ENCODE results near the gene KDM4B.
A peak's percentile ranks its signal among the peaks of the same experiment; 100 is the strongest.

The KDM4B gene

GRCh38 chr19:5125376-5125775 lies 156.5 kb downstream of the KDM4B start:
- no peak for DNase-seq (ENCODE audit: low read depth)
- no peak overlapping the region for H3K4me3 ChIP-seq (ENCODE audit: low read depth, low read length)

- no peak overlapping the region for H3K4me3 ChIP-seq (ENCODE audit: low read depth, low read length)
- no peak for DNase-seq (ENCODE audit: low read depth)
Observed at GRCh38 chr19:5125797-5126497, 157.0 kb downstream of the KDM4B start.

- no peak overlapping the region for H3K4me3 ChIP-seq (ENCODE audit: low read depth, low read length)
- DNase-seq (ENCODE audit: low read depth) = no peak
Observed at GRCh38 chr19:5126498-5127223, 157.7 kb downstream of the KDM4B start.

DNA sequence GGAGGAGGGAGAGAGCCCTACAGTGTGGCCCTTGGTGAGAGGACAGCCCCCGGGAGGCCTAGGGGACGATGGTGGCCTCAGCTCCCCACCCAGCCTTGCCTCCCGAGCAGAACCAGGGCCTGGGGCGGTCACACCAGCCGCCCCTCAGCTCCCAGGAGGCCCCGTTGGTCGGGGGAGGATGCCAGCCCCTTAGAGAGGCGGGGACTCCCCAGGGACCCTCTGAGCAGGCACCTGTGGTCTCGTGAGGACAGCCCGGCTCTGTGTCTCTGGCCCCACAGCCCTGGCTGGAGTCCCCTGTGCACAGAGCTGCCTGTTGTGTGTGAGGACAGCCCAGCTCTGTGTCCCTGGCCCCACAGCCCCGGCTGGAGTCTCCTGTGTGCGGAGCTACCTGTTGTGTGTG lies 158.8 kb downstream of the KDM4B start:
- DNase-seq (ENCODE audit: low read depth) = no peak
- no peak overlapping the region for H3K4me3 ChIP-seq (ENCODE audit: low read depth, low read length)

DNA sequence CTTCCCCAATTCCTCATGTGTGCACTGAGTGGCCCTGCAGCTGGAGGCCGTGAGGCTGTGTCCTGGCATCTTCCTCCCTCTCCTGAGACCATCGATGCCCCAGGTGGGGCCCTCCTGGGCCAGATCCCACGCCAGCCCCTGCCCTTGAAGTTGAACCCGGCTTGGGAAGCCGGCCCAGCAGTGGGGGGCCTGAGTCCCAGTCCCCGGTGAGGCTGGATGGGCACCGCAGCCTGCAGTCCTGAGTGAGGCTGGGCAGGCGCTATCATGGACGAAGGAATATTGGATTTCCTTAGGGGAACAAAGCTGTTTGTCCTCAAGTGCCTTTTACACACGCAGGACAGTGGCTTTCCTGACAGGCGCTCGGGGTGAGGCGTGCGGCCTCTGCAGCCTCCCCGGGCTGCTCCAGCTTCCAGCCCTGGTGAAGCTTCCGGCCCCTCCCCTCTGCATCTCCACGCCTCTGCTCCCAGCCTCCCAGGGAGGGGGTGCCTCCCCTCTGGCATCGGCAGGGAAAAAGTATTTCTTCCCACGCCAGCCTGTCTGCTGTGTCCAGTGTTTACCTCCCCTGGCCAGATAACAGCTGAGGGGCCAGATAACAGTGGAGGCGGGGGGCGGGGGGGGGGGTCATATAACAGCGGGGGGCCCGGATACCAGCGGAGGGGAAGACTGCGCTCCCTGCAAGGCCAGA lies 159.5 kb downstream of the KDM4B start:
- no peak overlapping the region for H3K4me3 ChIP-seq (ENCODE audit: low read depth, low read length)
- peak; percentile 20 for DNase-seq (ENCODE audit: low read depth)

DNA sequence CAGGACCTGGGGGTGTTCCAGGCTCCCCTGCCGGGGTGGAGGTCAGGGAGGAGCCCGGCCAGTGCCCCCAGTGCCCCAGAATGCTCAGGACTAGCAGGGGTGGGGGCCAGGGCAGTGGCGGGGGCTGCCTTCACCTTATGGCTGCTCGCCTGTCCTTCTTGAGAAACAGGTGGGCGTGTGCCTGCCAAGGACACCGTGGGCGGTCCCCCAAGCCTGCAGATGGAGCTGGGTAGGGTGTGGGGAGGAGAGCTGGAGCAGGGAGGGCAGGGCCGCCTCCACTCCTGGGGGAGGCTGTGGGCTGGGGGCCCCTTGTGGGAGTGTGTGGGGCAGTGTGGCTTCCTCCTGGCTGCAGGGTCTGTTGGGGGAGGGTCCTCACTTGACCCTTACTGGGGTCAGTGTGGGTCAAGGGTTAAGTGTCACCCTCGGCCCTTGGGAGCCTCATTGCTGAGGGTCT lies 160.1 kb downstream of the KDM4B start:
- no peak overlapping the region for H3K4me3 ChIP-seq (ENCODE audit: low read depth, low read length)
- no peak for DNase-seq (ENCODE audit: low read depth)

GRCh38 chr19:5129691-5130090 lies 160.8 kb downstream of the KDM4B start:
- DNase-seq (ENCODE audit: low read depth) = no peak
- H3K4me3 ChIP-seq (ENCODE audit: low read depth, low read length) = no peak overlapping the region

DNA sequence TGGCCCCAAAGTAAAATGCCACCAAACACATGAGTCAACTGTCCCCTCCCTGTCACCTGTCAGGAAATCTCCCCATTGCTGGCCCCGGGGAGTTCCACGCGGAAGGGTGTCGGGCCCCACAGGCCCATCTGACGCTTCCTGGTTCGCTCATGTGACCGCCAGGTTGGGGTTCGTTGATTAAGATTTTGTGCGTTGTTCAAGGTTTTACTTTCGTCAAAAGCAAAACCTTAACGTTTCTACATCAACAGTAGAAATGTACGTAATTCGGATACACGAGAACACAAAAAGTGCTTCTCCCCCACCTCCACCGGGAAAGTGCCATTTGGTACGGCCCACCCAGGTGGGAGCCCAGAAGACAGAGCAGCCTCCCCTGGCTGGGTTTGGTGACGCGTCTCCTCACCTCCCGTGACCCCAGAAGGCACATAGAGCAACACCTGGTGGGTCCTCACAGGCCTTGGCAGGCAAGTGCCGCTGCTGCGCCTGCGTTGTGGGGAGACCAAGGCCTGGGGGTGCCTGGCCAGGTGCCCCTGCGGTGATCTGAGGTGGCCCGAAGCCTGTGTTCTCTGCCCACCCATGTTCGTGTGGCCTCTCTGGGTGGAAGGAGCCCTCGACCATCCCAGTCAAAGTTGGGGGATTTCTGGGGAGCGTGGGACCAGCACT lies 161.6 kb downstream of the KDM4B start:
- no peak for DNase-seq (ENCODE audit: low read depth)
- no peak overlapping the region for H3K4me3 ChIP-seq (ENCODE audit: low read depth, low read length)

GRCh38 chr19:5131031-5131505 lies 162.2 kb downstream of the KDM4B start:
- no peak overlapping the region for H3K4me3 ChIP-seq (ENCODE audit: low read depth, low read length)
- no peak for DNase-seq (ENCODE audit: low read depth)

DNA sequence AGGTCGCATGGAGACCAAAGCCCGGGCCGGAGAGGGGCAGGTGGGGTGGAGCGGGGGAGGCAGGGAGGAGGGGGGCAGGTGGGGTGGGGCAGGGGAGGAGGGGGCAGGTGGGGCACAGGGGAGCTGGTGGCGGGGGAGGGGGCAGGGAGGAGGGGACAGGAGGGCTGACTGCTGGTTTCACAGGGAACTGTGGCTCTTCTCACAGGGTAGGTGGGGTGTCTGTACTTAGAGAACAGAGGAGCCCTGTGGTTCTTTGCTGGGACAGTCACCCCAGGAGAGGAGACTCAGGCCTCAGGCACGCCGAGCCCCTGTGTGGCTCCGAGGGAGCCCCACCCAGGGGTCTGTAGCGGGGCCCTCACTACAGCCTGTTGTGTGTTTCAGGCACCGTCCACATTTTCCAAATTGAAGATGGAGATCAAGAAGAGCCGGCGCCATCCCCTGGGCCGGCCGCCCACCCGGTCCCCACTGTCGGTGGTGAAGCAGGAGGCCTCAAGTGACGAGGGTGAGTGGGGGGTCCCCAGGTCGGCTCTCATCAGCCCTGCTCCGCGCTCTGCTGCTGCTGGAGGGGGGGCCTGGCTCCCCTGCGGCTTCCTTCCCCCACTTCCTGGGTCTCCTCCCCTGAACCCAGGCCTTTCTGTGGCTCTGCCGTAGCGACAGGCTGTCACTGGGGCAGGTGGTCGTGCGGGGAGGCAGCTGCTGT lies 162.7 kb downstream of the KDM4B start:
- no peak overlapping the region for H3K4me3 ChIP-seq (ENCODE audit: low read depth, low read length)

GRCh38 chr19:5132206-5132560 lies 163.3 kb downstream of the KDM4B start:
- no peak overlapping the region for H3K4me3 ChIP-seq (ENCODE audit: low read depth, low read length)
- DNase-seq (ENCODE audit: low read depth) = no peak

More for the DNA sequence above, 162.7 kb downstream of the KDM4B start:
- DNase-seq (ENCODE audit: low read depth) = no peak

- no peak overlapping the region for H3K4me3 ChIP-seq (ENCODE audit: low read depth, low read length)
- no peak for DNase-seq (ENCODE audit: low read depth)
Observed at GRCh38 chr19:5132698-5133651, 164.1 kb downstream of the KDM4B start.

GRCh38 chr19:5133986-5134595 lies 165.2 kb downstream of the KDM4B start:
- no peak for DNase-seq (ENCODE audit: low read depth)
- H3K4me3 ChIP-seq (ENCODE audit: low read depth, low read length) = no peak overlapping the region

- DNase-seq (ENCODE audit: low read depth) = no peak
- no peak overlapping the region for H3K4me3 ChIP-seq (ENCODE audit: low read depth, low read length)
Observed at GRCh38 chr19:5134691-5135090, 165.8 kb downstream of the KDM4B start.

GRCh38 chr19:5136073-5136855 lies 167.4 kb downstream of the KDM4B start:
- H3K4me3 ChIP-seq (ENCODE audit: low read depth, low read length) = no peak overlapping the region
- DNase-seq (ENCODE audit: low read depth) = no peak

DNA sequence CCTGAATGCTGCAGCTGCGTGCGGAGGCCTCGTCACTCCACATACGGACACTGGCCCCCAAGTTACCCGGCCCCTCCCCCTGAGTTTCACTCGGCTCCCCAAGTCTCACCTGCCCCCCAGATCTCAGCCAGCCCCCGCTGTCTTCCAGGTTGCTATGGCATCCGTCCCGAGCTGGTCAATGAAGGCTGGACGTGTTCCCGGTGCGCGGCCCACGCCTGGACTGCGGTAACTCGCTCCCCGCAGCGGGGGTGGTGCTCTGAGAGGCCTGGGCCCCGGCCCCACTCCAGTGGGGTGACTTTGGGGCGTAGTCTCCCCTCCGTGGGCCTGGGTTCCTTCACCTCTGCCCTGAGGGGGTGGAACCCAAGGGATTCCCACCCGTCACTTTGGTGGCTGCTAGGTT lies 168.2 kb downstream of the KDM4B start:
- H3K4me3 ChIP-seq (ENCODE audit: low read depth, low read length) = no peak overlapping the region
- DNase-seq (ENCODE audit: low read depth) = no peak

- DNase-seq (ENCODE audit: low read depth) = no peak
- H3K4me3 ChIP-seq (ENCODE audit: low read depth, low read length) = no peak overlapping the region
Observed at GRCh38 chr19:5137571-5138124, 168.7 kb downstream of the KDM4B start.

Measured in skeletal muscle cell (primary cell).